Stimulated activated naive CD4-positive, alpha-beta T cell (primary cell): ENCODE measurements around the gene ZNF394.
A peak's percentile ranks its signal among the peaks of the same experiment; 100 is the strongest.

Source experiments
- DNase-seq, 6 experiments: peaks; one replicate each; lab custom pipeline; 2025; lab: John Stamatoyannopoulos, UW

The ZNF394 gene

DNA sequence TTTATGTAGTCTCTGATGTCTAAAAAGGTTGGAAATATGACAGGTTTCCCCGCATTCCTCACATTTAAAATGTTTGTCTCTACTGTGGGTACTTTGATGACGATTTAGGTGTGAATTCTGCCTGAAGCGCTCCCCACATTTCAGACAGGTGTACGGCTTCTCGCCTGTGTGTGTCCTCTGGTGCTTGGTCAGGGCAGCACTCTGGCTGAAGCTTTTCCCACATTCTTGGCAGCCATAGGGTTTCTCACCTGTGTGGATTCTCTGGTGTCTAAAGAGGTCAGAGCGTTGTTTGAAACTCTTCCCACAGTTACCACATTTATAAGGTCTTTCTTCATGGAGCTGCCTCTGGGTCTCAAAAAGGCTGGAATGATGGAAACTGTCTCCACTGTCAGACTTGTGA is 6.3 kb downstream of the ZNF394 start:
- no peak for DNase-seq

DNA sequence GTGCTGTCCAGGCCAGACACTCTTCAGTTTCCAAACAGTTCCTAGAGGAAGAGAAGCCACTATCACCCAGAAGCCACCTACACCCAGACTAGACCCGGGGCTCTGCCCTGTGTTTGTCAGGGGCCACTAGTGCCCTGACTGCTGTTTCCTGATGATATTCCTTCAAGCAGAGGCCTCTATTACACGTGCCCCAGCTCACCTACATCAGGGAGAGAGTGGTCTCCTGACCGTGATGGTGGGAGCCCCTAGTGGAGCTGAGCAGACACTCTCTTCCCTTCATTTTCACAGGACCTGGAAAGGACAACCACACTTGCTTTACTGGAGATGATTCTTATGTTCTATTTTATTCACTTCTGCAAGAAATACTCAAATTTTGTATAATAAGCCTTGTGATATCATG is 9.2 kb downstream of the ZNF394 start:
- DNase-seq: no peak

DNA sequence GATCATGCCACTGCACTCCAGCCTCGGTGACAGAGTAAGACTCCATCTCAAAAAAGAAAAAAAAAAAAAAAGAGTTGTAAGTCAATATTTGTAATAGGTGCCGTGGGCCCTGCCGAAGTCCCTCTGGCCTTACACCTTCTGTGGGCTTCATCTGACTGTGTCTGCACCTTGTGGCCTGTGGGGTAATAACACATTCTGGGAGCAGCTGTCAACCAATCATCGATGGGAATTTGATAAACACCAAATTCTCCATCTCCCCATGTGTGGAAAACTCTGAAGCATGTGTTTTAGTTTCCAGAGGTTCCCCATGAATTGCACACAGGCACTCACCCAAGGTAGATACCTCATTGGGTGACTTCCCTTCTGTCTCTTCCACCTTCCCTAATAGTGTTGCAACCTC is 10.8 kb downstream of the ZNF394 start:
- DNase-seq: no peak

DNA sequence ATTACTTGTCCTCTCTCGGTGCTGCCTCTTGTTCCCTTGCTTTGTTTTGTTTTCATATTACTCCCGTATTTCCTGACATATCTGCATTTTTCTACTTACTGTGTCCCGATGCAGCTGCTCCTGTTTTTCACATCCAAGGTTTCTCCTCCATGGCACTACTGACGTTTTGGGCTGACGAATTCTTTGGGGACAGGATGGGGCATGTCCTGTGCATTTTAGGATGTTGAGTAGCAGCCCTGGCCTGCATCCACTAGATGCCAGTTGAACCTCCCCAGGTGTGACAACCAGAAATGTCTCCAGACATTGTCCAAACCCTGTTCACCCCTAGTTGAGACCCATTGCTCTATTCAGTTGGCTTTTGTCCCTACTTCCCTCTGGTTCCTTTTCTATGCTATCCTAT is 15.0 kb downstream of the ZNF394 start:
- no peak for DNase-seq

DNA sequence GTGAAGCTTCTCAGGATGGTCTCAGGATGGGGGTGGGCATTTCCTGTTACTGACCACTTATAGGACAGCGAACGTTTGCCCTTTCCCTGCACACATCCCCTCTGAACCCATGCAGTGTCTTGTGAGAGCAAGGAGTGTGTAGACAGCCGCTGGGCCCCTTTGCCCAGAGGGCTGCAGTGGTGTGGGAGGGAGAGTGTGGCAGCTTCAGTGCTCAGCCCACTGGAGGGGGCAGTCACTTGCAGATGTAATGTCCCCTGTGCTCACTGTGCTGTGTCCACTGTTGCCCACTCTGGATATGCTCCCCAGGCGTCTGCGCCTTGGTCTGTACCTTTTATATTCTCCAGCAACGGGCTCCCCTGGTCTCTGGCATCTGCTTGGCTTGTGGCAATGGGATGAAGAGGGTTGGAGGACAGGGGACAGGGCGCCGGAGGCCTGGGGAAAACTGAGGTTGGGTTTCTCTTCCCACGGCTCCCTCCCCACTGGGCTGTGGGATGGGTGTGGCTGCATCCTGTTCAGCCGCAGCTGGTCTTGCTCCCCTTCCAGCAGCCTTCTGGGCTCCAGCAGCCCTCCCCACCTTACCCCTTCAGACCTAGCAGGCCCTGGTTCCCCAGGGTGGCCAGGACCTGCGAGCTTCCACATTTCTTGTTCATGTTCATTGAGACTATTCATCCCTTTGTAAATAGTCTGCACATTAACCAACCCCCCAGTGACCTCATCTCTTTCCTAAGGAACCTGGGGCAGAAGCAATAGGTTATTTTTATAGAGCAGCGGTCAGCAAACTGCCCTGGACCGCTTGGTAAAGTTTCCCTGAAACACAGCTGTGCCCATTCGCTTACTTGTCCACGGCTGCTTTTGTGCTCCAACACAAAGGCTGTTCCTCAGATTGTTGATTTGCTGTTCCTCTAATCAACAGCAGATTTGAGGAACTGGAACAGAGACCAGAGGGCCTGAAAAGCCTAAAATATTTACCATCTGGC is 21.3 kb downstream of the ZNF394 start:
- DNase-seq: no peak

DNA sequence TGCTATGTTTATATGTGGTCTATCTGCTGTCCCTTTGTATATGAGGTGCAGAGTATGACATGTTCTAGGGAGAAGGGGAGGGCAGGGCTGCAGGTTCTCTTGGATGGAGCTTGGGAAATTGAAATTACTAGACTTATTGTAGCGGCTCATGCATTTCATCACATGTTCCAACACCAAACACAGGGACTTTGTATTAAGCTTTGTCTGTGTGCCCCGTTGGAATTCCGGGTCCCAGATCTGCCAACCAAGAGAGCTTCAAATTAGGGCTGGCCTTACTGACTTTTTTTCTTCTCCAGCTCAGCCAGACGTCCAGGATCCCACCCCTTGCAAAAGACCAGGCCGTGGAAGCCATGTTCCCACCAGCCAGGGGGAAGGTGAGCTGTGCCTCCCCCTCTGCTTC is 24.0 kb downstream of the ZNF394 start:
- no peak for DNase-seq

DNA sequence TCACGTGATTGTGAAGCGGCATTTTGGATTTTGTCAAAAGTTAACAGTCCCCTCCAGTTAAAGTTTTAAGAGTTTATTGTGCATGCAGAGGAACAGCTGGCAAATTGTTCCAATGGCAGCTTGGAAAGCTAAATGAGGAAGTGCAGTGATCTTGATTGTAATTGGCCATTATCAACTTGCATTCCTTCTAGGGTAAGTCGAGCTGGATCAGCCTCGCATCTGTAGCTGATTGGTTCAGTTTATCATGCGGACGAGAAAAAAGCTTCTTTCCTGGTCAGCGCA is 26.8 kb downstream of the ZNF394 start:
- DNase-seq: no peak

DNA sequence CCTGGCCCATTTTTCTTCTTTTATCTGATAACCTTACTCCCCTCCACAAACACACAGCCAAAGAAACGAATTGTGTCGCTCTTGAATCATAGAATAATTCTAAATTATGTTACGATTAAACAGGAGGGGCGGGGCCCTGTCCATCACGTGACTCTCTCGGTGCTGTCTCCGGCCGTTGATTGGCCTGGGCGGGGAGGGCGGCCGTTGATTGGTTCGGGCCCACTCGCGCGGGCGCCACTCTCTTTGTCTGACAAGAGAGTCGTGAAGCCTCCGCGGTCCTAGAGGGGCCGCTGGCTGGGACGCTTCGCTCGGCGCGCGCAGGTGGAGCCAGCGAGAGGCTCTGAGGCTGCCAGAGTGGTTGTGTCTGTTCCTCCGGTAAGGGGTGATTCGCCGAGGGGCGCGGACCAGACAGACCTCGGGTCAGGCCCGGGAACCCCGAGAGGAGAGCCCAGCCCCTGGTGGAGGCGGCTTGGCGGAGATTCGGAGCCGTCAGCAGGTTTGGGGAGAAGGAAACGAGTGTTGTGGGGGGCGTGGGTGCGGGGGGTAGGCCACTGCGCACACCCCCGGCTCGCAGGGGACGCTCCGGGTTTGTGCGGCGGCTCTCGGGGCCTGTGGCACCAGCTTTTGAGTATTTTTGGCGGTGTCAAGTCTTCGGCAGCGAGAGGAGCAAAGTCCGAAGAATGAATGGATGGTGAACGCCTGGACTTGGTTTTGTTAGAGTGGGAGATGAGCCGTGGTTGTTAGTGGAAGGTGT is 27.3 kb downstream of the ZNF394 start, which contains the start of gene ZNF789:
Gene ZNF789 (plus strand): TSS at position 330 of the 754 bp plus-strand sequence. CDS start 3,567 bp downstream, outside the sequence.
- DNase-seq: peak; percentile 93 to 98 (median 95)

DNA sequence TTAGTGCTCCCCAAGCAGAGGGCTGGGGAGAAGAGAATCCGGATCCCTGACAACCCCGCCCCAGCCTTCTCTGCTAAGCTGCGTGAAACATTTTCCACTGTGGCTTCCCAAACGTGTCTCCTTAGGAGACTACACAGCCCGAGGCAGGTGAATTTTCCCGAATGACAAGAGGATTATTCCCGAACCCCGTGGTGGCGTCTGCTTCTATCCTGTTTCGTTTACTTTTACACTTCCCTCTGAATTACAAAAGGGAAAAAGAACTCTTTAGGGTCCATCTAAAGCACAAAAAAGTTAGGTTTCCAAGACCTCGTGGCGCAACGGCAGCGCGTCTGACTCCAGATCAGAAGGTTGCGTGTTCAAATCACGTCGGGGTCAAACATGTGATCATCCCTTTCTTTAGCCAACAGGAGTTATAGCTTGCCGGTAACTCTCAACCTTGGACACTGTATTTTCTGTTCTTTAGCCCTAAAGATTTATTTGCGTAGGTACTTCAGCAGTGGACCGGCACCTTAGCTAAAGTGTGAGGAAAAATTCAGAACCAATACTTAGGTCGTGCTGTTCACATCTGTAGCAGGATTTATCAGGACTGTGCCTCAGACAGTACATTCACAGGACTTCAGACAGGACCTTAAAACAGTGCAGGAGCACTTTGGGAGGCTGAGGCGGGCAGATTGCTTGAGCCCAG is 30.6 kb downstream of the ZNF394 start:
- DNase-seq: no peak

DNA sequence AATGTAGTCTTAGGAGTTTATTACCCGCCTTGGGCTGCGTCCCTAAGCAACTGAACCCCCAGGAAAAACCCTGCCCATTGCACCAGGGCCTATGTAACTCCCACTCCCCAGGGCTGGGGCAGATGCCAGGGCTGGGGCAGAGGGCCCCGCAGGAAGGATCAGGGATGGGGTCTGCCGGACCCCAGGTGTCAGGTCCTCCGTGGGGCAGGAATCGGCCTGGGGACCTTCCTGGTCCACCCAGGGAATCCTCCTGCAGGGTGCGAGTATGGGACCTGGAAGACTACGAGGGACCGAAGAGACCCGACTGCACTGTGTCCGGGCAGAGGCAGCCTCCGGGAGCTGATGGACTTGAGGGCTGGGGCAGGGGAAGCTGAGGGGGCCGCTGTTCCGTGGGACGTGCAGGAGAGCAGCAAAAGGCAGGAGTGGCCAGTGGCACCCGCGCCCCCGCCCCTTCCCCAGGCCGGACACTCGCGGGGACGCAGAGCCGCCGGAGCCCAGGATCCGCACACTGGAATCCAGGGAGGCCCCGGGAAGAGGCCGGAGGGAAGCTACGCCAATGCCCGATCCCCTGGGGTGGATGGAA is 31.7 kb downstream of the ZNF394 start:
- no peak for DNase-seq

DNA sequence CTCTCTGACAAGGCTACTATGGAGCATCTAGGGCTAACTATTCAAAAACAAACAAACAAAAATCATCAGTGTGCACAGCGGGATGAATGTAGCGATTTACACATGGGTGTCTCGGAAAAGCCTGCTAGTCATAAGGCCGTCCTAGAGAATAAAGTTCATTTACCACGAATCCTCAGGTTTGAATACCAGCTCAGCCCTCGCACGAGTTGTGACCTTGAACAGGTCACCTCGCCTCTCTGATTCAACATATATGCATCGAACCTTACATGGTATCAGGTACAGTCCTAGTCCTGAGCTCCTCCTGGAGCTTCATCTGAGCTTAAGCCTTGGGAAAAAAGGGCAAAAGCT is 34.7 kb downstream of the ZNF394 start:
- DNase-seq: no peak

DNA sequence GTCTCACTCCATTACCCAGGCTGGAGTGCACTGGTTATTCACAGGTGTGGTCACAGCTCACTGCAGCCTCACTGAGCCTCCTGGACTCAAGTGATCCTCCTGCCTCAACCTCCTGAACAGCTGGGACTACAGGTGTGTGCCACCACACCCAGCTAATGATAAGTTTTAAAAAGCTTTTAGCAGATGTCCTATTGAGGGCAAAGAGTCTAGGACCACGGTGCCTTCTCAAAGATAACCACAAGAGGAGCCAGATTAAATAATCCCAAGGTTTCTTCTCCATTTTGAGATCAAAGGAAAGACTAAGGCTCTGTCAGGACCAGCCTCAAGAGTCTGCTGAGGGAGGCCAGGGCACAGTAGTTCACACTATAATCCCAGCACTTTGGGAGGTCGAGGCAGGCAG is 38.9 kb downstream of the ZNF394 start:
- DNase-seq: no peak

DNA sequence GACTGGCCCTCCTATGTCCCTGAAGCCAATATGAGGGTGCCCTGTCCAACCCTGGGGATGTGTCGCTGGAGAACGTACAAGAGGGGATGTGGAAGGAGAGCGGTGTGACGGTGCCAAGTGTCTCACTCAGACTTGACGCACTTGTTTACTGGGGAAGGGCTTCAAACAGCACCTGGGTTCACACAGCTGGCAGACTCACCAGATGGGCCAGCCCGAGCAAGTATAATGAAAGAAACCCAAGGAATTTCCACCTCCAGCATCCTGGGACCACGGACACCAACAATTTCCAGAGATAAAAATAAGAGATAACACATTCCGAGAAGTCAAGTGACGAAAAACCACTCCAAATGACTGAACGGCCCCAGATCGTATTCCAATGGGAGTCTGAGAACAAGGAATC is 39.4 kb downstream of the ZNF394 start:
- DNase-seq: no peak

DNA sequence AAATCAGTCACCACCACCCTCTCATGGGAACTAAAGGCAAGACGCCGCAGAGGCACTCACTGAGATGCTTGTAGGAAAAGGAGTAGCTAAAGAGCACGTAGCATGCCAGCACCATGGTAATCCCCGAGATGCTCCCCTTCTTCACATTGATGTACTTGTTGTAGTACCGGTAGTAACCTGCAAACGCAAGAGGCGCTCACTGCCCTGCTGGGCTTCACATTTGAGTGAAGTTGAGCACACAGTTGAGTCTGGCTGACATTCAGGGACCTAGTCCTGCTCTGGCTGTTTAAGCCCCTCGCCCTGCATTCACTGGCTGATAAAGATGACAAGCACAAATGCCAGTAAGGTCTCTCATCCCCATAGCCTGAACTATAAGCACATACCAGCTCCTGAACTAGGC is 41.0 kb downstream of the ZNF394 start:
- peak in 1 of 6 experiments; percentile 5 for DNase-seq

DNA sequence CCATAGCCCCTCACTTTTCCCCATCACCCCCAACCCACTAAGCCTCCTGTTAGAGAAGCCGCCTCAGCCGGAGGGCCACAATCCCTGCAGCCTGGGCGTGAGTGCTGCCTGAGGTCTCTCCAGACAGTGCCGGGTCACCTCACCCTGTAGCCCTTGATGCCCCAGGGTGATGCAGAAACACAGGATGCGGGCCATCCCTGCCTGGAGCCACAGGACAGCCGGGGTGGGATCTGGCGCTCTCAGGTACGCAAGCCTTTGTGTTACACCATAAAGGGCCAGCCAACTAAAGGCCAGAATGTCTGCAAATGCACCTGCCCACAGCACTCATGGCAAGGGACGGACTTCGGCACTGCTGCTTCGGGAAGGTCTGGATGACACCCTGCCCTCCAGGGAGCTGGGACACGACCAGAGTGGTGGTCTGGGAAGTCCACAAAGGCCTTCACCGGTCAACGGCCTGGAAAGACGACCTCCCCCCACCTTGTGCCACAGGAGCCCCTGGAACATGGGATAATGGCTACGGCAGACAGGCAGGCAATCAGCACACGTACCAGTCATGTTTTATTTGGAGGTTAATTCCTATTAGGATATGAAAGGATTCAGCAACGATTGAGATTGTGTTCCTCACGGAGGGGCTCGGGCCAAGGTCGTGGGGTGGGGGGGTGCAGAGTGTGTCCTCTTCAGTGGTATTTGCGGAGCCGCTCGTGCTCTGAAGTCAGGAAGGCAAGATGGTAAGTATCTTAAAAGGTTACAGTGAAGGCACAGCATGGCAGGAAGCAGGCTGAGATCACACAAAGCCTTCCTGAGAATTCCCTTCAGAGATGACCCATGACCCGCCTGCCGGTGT is 42.2 kb downstream of the ZNF394 start:
- no peak for DNase-seq

DNA sequence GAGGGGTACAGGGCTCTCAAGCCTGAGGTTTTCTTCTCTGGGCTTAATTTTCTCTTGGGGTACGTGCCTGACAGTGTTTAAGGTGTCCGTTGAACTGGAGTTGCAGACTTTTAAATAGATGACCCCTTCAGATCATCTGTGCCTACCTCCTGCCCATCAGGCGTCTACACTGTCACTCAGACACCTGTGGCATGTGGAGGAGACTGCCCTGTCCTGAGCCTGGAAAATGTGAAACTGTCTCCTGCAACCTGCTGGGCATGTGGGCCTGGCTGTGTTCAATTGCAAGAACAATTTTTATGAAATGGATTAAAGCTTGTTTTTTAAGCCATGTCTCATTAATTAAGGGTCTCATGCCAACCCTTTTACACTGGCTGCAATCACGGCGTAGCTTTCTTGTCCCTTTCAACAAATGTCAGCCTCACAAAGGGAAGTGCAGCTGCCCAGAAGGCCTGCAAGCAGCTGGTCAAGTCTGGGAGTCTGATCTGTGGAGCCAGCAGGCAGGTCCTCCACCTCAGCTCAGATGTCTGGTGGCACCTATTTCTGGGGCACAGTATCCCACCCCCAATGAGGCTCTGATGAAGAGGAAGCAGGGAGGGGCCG is 42.9 kb downstream of the ZNF394 start:
- DNase-seq: no peak

DNA sequence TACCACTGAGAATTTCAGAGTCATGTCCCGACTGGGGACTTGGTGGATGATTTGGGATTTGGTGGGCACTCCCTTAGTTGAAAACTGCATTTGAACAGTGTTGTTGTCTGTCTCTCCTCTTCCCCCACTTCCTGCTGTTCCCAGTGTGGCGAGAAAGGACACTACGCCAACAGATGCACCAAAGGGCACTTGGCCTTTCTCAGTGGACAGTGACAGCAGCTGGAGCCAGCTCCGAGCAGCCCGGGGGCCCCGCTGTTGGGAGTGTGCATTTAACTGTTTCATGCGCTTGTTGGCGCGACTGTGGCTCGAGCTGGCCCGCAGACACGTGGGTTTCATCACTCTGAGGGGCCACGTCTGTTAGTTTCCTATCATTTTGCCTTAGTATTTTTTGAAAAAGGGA is 43.8 kb downstream of the ZNF394 start:
- DNase-seq: no peak

DNA sequence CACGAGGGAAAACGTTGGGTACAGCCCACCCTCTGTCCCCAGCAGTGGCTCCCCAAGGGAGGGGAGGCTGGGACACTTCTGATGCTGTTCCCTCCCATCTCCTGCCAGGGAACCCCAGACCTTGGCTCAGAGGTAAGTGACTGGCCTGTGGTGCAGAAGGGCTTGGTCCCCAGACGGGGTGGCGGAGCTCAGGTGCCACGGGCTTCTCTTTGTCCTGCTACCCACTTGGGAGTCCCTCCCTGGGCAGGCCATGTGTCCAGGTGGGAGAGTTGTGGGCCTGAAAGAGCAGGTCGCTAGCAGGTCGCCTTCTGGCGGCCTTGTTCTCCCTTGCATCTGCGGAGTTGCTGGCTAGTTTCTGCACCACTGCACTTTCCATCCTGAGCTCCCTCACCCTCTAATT is 44.2 kb downstream of the ZNF394 start:
- no peak for DNase-seq

DNA sequence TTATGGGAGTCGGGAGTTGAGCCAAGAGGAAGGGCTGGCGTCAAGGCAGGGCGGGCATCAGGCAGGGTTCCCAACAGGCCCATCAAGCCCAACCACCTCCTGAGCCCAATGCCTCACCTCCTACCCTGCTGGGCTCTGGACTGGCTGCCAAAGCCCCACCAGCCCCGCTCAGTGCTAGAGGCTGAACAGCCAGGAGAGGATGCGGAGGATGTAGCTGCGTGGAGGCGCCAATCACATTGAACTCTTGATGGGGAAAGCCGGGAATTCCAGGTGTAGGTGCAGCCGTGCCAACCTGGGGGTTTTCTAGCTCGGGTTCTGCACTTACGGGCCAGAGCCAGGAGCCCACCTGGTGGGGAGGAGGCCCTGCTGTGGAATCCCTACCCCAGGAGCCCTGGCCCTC is 47.0 kb downstream of the ZNF394 start:
- no peak for DNase-seq

DNA sequence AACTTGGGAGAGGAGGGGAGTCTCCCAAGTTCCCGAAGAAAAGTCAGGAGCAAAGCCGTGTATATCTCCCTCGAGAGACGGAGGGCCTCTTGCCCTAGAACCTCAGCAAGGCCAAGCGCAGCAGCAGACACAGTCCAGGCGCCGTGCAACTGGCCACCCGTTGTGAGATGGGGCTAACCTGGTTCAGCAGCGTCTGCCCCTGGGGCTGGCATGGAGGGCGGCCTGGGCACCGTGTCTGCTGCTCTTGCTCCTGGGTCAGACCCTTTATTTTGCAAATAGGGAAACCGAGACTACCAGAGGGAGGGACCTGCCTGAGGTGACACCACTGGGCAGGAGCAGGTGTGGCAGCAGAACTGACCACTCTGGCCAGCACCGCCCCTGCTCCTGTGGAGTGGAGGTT is 47.5 kb downstream of the ZNF394 start:
- DNase-seq: no peak

DNA sequence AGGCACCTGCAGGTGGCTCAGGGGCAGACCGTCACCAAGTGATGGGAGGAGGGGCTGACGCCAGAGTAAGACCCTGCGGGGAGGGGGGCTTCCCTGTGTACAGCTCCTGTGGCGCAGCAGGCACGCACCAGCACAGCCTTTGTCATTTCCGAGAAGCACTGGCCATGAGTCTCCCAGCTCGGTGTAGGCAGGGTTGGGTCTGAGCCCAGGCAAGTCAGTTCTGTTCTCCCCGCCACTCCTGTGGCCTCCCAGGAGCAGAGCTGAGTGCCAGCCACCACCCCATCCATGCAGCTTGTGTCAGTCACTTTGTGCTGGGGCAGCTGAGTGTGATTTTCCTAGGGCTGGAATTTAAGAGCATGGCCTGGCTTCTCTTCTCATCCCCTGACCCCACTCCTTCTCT is 48.1 kb downstream of the ZNF394 start:
- no peak for DNase-seq
